ENCODE data around the gene ABLIM2. TPM values are rescaled to one million over a fixed set of nuclear protein-coding genes. Genes with fewer than 3 reads are reported as not detected.

Gene ABLIM2
- total RNA-seq, 4 donors from 2014 or later, result 10.6 to 31.7 (median 20.3) TPM

DNA sequence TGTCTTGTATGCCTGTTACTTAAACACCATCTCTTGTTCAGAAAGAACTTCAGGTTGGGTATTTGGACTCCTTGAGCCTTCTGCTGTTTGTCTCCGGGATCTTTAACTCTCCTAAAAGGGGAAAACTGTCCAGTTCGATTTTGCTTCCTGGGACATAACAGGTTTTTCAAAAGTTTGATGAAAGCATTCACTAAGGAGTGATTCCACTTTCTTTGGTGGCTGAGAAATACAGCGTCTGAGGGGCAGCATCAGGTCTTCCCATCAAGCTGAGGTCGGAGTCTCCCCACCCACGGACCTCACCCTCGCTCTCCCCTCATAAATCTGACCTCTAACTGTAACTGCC, 220.4 kb downstream of the ABLIM2 start:
- TF ChIP-seq, protein P1, sequence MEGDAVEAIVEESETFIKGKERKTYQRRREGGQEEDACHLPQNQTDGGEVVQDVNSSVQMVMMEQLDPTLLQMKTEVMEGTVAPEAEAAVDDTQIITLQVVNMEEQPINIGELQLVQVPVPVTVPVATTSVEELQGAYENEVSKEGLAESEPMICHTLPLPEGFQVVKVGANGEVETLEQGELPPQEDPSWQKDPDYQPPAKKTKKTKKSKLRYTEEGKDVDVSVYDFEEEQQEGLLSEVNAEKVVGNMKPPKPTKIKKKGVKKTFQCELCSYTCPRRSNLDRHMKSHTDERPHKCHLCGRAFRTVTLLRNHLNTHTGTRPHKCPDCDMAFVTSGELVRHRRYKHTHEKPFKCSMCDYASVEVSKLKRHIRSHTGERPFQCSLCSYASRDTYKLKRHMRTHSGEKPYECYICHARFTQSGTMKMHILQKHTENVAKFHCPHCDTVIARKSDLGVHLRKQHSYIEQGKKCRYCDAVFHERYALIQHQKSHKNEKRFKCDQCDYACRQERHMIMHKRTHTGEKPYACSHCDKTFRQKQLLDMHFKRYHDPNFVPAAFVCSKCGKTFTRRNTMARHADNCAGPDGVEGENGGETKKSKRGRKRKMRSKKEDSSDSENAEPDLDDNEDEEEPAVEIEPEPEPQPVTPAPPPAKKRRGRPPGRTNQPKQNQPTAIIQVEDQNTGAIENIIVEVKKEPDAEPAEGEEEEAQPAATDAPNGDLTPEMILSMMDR (IDR thresholded peaks at IDR 0.05), result no peak
- no peak for TF ChIP-seq POLR2A (IDR thresholded peaks at IDR 0.05)
- no peak overlapping the region for H3K4me3 ChIP-seq (ENCODE audit: low read depth, poor library complexity, severe bottlenecking)
- 7 to 19% methylated on average over 6 of the region's 6 CpGs for WGBS, 2 donors
- intact Hi-C loops (cut with DNase I; ENCODE audit: low total_unique reads), result no loop called here
- DNase-seq (ENCODE audit: low spot score in 2 of 2), result no peak

DNA sequence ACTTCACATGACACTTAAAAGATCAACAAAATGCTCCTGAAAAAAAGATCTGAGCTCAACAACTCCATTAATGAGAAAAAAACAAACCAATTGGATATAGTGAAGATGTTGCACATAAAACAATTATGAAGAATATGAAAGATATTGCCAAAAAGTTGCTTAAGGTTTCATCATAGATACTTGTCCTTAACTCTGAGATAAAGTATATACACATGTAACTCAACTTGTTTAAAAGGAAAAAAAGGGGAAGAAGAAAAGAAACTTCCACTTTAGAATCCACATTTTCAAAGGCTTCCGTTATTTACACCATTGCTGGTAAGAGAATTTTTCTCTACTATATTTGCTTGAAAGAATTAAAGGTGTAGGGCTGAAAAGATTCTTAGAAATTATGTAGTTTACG, 221.6 kb downstream of the ABLIM2 start:
- intact Hi-C loops (cut with DNase I; ENCODE audit: low total_unique reads), result no loop called here
- 82 to 84% methylated on average over 2 of the region's 2 CpGs for WGBS, 2 donors
- TF ChIP-seq, protein P1 (IDR thresholded peaks at IDR 0.05), result no peak
- TF ChIP-seq POLR2A (IDR thresholded peaks at IDR 0.05), result no peak
- DNase-seq (ENCODE audit: low spot score in 2 of 2), result no peak
- H3K4me3 ChIP-seq (ENCODE audit: low read depth, poor library complexity, severe bottlenecking), result no peak overlapping the region

DNA sequence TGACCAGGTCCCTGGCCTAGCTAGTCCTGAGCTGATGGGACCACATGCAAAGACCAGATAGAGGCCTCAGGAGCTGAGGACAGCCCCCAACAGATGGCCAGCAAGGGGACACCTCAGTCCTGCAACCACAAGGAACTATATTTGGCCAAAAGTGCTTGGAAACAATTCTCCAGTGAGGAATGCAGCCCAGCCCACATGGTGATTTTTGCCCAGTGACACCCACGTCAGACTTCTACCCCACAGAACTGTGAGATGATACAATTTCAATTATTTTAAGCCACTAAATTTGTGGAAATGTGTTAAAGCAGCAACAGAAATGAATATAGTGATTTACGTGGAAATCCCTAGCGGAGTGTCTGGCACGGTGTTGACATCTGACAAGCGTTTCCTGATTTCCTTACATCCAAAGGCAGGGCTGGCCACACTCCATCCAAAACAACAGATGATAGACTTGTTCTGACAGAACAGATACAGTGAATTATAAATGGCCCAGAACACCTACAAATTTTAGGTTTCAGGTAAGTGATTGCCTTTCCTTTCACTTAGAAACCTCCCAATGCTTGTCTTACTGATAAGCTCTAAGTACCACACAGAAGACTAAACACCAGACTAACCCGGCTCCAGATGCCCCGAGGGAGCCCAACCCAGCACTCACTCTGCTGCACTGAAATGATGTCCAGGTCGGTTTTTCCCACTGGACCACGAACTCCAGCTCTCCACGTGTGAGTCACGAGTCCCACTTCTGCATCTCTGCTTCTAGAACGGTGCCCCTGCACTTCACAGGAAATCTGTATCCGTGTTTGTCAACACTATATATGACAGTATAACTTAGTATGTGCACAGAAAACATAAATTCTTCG, 224.7 kb downstream of the ABLIM2 start:
- intact Hi-C loops (cut with DNase I; ENCODE audit: low total_unique reads), result no loop called here
- 41 to 47% methylated on average over 14 of the region's 14 CpGs for WGBS, 2 donors

DNA sequence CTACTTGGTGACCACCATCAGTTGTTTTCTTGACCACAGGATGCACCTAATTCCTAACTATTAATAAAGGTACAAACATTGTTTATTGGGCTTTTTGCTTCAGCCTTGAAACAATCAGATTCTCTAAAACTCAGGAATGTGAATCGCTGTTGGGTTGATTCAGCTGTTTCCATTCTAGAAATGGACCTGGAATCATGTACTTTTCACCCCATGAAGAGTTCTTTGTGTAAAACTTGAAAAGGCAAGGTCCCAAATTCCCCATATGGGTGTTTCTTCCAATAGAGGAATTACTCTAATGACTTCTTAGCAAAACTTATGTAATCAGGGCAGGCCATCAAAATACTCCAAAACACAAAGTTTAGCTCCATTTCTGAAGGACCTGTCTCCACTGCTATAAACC, 226.3 kb downstream of the ABLIM2 start:
- no peak for TF ChIP-seq POLR2A (IDR thresholded peaks at IDR 0.05)
- TF ChIP-seq, protein P1 (IDR thresholded peaks at IDR 0.05), result no peak
- 81 to 83% methylated on average over 1 of the region's 1 CpG for WGBS, 2 donors
- H3K4me3 ChIP-seq (ENCODE audit: low read depth, poor library complexity, severe bottlenecking), result no peak overlapping the region
- intact Hi-C loops (cut with DNase I; ENCODE audit: low total_unique reads), result no loop called here
- no peak for DNase-seq (ENCODE audit: low spot score in 2 of 2)

More for the DNA sequence above, 224.7 kb downstream of the ABLIM2 start:
- peak in 1 of 2 donors; percentile 73 for DNase-seq (ENCODE audit: low spot score in 2 of 2)
- H3K4me3 ChIP-seq (ENCODE audit: low read depth, poor library complexity, severe bottlenecking), result no peak overlapping the region
- TF ChIP-seq POLR2A (IDR thresholded peaks at IDR 0.05), result no peak
- TF ChIP-seq, protein P1 (IDR thresholded peaks at IDR 0.05), result no peak

DNA sequence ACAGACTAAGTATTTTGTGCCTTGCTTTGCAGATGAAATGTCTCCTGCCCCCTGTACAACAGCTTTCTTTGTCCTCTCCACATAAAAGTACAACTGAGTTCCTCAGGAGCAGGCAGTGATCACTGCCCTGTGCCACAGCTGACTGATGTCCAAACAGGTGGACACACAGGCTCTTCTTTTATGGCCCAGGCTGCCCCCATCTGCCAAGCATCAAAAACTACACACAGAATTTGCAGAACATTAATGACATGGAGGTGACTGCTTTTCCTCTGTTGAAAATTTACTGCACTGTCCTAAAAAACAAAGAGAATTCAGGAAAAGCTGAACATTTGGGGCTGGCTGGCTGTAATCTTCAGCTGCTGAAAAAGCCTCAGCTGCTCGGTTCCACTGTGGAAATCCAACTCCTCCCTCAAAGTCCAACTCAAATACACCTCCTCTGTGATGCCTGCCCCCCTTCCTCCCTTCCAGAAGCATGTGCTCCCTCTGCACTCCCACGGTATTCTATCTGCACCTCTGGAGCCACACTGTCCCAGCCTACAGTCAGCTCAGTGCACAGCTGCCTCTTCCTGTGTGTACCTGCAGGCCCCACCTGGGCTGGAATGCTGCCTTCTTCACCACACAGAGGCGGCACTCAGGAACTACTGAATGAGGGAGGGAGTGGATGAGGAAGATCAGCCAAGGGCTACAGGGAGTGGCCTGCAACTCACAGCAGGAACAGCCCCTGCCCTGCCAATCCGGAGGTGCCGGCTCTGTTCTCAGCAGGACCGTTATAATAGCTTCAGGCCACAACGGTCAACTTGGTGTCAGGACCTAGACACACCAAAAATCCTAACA, 229.3 kb downstream of the ABLIM2 start:
- WGBS, 2 donors, result 13 to 17% methylated on average over 7 of the region's 7 CpGs
- TF ChIP-seq, protein P1 (IDR thresholded peaks at IDR 0.05), result no peak
- TF ChIP-seq POLR2A (IDR thresholded peaks at IDR 0.05), result no peak
- no peak overlapping the region for H3K4me3 ChIP-seq (ENCODE audit: low read depth, poor library complexity, severe bottlenecking)
- DNase-seq (ENCODE audit: low spot score in 2 of 2), result peak; percentile 63 to 88
- intact Hi-C loops (cut with DNase I; ENCODE audit: low total_unique reads), result no loop called here

All from lower leg skin (tissue), 4 donors.